ENCODE data around the gene TUBB2A.
"Not testable (repeated sequence)": the region's sequence is repeated elsewhere in the genome, so short reads cannot be mapped to it uniquely, and the experiment has no call there.

The TUBB2A gene

DNA sequence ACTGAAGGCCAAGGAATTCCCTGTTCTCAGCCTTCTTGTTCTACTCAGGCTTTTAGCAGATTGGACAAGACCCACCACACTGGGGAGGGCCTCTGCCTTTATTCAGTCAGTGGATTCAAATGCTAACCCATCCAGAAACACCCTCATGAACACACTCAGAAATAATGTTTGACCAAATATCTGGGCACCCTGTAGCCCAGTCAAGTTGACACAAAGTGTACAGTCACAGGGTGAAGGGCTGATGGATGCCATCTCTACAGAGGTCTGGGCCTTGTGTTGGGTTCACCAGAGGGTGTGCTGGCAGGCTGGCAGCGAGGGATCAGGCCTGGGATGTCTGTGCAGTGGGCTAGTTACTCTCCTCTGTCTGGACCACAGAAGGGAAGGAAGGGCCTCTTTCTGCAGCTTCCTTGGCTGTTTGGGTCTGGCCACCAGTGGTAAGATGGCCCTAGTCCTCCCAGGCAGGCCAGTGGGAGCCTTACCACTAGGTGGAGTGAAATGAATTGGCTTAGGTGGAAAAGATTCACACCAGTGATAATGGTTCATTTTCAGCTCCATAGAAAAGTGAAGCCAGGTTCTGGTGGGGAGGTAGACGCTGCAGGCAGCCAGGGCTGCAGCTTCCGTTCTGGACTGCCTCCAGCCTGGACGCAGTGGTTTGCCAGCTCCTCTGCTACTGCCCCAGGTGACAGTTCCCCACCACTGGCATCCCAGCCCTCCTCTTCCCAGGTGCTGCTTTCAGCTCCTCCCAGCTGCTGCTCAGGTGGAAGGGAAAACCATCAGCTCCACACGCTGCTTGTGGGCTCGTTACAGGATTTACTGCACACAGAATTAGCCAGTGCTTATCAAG is 9.2 kb downstream of the TUBB2A start:
- DNase-seq, result no peak

DNA sequence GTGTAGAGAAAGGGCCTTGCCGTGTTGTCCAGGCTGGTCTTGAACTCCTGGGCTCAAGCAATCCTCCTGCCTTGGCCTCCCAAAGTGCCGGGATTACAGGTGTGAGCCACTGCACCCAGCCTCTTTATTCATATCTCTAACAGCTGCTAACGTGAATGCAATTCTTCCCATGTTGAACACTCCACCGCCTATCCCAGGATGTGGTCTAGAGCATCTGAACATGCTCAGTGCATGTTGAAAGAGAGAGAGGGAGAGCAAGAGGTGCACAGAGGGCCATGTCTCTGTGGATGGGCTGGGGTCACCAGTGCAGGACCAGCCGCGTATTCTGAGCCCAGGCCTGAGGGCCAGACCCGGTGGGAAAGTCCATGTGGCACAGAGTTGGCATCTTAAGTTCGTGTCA is 12.8 kb downstream of the TUBB2A start:
- no peak for DNase-seq

DNA sequence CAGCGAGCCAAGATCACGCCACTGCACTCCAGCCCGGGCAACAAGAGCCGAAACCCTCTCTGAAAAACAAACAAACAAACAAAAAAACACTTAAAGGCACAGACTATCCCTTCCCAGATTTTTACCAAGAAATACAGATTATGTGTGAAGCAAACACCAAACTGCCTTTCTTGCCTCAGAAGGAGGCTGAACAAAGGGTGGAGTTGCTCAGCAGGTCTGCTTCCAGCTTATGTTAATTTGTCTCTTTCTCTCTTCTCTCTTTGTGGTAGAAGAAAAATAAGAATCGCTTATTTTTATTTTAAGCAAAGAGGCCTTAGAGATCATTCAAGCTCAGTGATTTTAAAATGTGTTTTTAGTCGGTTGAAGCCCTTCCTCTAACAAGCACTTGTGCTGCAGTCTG is 14.2 kb downstream of the TUBB2A start:
- DNase-seq, result no peak

DNA sequence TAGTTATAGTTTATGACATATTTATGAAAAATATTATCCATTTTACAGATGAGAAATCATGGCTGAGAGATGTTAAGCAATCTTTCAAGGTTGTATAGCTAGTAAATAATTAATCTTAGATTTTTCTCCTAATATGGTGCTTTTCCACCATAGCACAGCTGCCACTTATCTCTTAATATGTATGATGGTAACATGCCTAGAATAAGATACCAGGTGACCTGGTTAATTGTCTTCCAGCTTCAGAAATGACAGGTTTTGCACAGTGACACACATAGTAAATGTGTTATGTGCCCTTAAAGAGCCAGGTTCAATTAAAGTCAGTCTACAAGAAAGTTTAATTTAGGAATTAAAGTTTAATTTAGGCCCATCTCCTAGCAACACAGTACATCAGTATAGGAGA is 14.8 kb downstream of the TUBB2A start:
- DNase-seq, result no peak

DNA sequence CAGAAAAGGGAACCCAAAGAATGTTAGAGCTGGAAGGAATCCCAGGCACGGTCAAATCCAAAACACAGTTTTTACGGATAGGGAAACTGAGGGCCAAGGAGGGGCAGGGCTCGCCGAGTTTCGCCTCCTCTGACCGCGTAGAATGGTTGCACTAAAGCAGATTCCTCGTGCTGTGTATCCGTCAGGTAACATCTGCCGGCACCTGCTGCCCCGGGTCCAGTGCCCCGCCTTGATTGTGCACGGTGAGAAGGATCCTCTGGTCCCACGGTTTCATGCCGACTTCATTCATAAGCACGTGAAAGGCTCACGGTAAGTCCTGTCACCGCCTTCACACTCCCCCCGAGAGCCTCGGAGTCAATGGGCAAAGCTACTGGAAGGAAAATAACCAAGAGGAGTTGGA is 17.1 kb downstream of the TUBB2A start:
- no peak for DNase-seq

DNA sequence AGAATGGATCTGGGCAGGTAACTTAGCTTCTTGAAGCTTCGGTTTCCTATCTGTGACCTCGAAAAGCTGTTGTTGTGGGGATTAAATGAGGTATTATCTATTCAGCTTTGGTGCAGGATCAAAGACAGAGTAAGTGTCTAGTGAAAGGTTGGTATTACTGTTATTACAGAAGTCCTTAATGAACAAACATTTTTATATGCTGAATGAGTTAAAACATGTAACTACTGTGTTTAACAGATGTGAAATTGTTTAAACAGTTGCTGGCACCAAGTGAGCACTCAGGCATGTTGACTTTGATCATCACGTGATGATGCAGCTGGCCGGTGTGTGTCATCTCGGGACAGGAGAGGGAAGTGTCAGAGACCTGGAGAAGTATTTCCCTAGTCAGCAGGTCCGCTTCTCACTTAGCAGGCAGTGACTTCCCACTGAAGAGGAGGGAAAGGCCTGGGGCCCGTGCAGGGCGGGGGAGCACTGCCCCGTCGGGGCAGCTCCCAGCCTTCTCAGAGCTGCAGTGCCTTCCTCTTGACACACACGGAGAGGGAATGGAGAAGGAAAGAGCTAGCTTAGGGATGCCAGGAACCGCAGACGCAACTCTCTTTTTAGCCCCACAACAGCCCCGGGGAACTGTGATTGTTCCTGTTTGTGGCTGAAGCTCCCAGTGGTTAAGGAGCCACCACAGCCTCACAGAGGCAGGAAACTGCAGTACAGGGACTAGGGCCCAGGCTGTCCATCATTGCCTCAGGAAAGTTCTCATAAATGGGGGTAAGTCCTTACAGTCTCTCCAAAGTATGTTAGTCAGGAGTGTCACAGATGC is 18.0 kb downstream of the TUBB2A start:
- DNase-seq, result peak; percentile 56

DNA sequence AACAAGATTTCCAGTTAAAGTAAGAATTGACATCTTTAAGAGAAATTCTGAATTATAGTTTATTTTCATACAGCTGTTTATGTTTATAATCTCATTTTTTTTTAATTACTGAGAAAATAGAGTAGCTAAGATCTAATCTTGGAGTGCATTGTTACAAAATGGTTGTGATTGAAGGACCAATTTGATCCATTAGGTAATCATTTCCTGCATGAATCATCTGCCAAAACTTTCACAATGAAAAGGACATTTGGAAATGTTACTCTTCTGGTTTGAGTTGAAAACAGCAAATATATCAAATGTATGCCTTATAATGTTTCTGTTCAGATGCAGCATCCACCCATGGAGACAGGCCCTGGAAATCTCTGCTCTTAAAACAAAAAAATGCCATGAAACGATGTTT is 19.0 kb downstream of the TUBB2A start:
- no peak for DNase-seq

DNA sequence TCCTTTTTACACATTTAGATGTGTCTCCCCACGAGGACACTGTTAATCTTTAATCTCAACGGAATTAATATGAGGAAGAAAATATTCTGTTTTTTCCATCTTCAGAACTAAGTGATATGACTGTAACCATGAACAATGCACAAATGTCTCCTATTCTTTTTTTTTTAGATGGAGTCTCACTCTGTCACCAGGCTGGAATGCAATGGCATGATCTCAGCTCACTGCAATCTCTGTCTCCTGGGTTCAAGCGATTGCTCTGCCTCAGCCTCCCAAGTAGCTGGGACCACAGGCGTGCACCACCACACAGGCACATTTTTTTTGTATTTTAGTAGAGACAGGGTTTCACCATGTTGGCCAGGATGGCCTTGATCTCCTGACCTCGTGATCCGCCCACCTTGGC is 19.5 kb downstream of the TUBB2A start:
- DNase-seq, result not testable (repeated sequence)

DNA sequence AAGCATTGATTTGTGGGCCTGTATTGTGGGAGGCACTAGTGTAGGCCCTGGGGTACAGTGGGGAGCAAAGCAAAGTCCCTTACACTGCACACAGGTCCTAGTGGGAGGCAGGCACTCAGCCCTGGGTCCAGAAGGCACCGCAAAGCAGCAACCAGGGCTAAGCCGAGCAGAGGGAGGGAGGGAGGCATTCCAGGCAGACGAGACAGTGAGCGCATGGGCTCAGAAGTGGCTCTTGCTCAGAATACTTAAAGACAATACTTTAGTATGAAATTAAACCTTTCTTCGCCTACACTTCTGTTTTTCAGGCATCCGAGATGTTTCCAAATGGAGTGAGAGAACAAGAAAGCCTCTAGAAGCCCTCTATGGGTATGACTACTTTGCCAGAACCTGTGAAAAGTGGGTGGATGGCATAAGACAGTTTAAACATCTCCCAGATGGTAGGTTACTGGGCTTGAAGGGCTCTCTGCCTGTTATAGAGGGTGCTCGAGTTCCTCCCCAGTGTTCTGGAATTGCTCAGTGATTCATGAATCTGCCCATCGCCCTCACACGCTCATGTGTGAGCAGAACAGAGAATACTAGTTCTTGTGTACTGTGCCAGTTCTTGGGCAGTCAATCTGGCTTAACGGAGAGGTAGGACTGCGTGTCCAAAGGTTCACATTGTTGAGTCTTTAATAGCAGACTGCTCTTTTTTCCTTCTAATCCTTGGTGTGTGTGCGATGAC is 20.1 kb downstream of the TUBB2A start:
- DNase-seq, result no peak

DNA sequence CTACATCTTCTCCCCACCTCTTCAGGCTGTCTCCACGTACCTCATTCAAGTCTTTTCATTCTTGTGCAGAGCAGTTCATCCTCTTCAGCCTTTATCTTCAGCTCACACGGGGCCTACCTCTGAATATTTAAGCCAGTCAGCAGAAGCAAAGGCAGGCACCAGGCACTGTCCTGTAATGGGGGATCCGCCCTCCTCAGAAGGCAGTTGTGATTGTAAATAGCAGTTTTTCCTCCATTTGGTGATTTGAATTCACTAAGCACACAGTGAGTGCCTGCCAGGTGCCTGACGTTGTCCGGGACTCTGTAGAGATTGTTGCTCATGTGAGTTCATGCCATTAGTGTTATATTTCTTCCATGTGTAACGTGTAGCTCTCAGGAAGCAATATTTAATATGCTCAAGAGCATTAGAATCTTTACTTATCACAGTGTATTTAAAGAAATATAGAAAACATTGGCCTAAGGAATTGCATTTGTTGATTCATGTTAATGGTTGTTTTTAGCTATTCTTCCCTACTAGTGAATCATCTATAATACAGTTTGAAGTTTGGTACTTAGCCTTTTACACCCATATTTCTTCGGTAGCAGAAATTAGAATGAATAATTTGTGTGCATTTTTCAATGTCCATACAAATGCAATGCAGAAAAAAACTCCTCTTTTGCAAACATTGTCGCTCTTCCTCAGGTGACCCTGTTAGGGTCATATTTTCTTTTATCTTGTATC is 20.9 kb downstream of the TUBB2A start:
- no peak for DNase-seq

DNA sequence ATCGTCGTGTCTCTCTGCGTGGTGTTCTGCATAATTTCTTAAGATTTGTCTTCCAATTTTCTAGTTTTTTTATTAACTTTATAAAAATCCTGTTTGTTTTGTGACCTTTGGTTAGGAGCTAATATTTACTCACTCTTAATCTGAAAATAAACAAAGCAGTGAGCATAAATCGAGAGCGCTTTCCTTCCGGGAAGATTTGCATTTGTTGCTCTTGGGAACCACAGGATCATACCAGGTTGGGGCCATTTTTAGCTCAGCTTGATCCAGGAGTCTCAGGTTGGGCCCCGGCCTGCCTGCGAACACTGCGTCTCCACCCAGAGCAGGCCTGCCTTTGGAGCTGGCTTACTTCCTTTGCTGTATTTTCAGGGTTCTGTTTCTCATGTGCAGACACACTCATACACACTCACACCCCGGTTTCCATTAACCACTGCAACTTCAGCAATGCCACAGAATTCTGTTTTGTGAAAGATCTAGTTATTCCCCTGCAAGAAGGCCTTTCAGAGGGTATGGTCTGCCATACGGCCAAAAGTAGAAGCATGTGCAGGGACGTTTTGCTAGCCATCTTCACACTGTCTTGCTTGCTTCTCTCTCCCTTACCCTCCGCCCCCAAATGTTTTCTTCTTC is 21.6 kb downstream of the TUBB2A start:
- no peak for DNase-seq

DNA sequence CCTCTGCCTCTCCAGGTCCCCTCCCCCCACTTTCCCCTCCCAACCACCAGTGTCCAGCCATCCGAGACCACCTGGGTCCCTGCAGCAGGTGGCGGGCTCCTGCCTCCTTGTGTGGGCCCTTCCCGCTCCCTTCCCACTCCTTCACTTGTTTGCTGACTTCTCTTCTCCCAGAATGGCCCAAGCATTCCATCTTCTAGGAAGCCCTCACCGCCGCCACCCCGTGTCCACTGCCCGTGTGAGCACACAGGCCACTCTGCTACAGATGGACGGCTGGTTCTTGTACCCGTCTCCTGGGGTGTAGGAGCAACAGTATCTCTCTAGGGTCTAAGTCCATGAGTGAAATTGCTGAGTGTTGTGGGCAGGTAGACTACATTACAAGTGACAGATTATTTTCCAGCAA is 23.8 kb downstream of the TUBB2A start:
- DNase-seq, result no peak

DNA sequence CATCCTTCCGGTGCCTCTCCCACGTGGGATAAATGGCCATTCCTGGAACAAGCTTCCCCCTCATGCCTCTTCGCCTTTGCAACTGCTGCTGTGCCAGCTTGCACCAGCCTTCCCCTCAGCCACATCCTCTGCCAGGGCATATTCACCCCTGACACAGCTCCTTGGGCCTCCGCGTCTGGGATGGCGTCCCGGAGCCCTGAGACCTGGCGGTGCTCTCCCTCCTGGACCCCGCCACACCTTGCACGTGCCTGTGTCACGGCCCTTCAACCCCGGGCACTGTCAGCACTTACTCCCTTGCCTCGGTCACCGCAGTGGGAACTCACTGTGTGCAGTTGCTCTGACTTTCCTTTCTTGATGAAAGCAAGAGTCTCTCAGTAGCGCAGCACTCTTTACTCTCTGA is 25.6 kb downstream of the TUBB2A start:
- DNase-seq, result no peak

DNA sequence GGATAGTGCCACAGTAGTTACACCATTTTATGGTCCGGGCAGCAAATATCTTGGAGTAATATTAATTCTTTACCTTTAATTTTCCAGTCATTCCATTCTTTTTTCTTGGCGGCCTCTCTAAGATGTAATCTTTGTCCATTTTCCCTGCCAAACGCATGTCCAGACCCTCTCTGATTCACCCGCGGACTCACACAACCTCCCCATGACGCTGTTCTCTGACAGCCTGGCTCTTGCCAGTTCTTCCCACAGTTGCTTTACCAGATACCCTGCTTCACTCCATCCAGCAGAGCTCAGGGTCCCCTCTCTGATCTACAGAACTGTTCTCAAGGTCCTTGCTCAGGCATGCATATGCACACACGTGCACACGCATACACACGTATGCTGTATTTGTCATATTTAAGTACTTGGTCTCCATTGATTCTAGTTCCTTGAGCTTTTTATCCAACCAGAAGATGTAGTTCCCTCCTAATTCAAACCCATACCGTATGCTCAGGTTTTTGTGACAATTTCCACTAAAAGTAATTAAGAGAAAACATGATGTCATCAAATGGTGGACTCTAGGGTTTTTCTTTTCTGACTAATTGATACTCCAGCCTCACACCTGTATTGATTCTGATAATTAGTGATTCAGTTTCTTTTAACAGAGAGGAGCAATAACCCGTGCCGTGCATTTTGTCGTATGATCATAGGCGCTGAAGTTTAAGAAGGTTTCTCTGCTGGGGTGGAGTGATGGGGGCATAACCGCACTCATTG is 28.8 kb downstream of the TUBB2A start:
- DNase-seq, result no peak

DNA sequence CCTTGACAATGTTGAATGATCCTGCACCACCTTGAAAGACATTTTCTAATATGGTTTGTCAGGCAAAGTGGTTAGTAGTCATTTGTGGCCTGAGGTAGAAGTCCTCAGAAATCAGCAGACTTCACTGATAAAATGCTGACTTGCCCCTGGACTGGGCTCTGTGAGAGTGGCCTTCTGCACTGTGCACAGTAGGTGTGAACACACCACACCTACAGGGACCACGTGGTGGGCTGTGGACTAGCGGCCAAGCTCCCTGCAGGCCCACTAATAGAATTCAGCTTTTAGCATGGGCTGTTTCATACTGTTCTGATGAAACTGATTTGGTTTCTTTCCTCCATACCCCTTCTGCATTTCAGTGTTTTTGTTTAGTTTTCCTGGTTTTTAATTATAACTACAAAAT is 31.5 kb downstream of the TUBB2A start:
- no peak for DNase-seq

DNA sequence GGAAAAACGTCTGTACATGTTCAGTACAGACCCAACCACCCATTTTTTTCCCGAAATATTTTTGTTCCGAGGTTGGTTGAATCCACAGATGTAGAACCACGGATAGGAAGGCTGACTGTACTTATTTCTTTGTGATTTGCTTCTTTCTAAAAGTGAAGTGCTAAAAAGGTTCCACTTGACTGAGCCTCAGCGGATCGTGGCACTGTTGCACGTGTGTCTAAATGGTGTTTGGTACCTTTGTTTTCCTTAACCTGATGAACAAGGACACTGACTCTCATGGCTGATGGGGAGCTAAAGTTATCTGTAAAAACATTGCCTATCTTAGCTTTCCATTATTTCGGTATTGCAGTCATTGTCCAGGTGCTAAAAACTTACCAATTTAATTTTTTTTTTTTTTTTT is 32.7 kb downstream of the TUBB2A start:
- DNase-seq, result no peak

DNA sequence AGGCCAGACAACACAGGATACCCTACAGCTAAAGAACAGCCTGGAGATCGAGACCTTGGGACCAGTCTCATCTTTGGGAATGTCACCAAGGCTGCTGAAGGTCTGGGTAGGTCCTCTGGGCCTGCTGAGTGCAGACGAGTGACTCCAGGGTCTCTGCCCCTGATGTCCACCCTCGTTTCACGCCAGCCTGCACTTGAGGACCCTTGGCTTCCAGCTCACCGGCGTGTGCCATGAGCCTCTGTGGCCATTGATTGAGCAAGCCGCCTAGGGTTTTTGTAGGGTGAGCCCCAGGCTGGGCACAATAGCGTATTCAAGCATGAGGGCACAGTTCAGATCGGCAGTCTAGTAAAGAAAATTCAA is 34.5 kb downstream of the TUBB2A start:
- no peak for DNase-seq

DNA sequence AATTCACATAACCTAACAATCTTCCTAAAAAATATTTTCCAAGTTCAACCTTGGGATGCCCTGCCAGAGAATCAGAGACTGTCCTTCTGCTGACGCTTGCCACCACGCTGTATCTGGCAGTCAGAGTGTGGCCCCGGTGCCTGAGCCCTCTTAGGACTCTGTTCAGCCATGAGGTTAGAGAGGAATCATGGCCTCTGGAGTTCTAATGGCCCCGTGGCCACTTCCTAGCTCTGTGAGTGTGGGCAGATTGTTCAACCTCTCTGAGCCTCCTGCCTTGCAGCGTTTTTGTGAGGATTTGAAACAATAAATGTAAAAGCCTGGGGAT is 36.6 kb downstream of the TUBB2A start:
- DNase-seq, result no peak

DNA sequence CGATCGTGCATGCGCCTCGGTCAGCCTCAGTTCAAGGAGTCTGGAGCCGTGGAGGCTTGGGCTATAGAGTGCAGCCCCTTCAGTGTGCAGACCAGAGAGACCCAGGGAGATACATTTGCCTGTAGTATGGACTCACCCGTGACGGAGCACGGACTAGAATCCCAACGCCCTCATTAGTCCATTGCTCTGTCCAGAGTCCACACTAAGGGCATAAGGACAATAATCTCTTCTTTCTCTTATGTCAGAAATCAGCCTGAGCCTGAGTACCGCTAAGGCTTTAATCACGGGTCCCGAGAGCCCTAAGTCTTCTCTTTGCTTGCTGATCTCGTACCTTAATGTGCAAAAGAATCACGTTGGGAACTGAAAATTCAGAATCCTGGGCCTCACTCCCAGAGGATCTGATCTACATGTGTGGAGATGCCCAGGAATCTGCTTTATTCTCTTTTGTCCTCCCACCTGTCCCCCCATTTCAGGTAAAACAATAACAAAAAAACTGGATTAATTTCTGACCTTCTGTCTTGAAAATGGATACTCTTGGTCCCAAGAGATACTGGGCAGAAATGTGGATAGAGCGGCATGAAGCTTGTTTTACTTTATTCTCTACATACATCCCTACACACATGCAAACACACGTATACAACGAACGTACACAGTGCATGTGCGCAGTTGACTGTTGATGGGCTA is 38.2 kb downstream of the TUBB2A start:
- no peak for DNase-seq

DNA sequence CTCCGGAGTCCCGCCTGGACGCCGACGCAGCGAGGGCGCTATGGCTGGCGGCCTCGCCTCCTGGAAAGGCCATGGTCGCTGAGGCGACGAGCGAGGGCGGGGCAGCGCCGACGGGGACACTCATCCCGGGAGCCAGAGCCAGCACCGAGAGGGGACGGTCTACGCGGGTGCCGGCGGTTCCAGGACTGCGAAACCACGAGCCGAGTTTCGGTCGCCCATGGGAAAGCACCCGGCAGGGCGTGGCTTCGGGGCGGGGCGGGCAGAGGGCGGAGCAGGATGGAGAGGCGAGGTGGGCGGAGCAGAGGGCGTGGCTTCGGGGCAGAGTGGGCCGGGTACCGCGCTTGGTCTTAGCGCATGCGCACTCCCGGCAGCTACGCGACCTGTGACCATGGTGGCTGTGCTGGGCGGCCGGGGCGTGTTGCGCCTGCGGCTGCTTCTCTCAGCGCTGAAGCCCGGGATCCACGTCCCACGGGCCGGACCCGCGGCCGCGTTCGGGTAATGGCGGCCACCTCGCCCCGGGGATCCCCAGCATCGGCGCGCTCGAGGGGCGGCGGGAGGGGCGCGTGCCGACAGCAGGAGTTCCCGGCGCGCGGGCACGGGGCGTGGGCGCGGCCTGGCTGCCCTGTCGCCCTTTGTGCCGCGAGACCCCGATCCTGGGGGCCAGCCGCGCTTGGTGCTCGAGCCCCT is 38.8 kb downstream of the TUBB2A start, which contains the start of gene BPHL:
TSS of gene BPHL (plus strand) at position 359 of the 687 bp plus-strand sequence. CDS start at position 389, 30 bp downstream.
- DNase-seq, result peak; percentile 50

Data from NCI-H1436 treated with DMSO at 0.1 percent for 48 hours (cell line).